OCI-LY1 (cell line): ENCODE measurements around the gene ACTRT2.

Source experiments
- H2AFZ ChIP-seq: fragments of 200-600 bp; sonication (generic), shearing (Covaris generic); 2 replicates; pipeline ENCODE4 v1.6.0; 2014; ENCODE audit warnings: antibody characterized with exemption, mild to moderate bottlenecking, low read length
- H3F3A ChIP-seq: fragments of 200-600 bp; sonication (generic), shearing (Covaris generic); 2 replicates; pipeline ENCODE4 v1.6.0; 2014; ENCODE audit warnings: mild to moderate bottlenecking, antibody characterized with exemption, low read length, moderate library complexity; ENCODE audit not compliant: insufficient read depth
- H3K27ac ChIP-seq: fragments of 200-600 bp; sonication (generic); 2 replicates; pipeline ENCODE4 v1.5.1; 2014; ENCODE audit warnings: low read length, mixed run types, mild to moderate bottlenecking, low read depth; ENCODE audit not compliant: poor library complexity, severe bottlenecking
- H3K27me3 ChIP-seq: fragments of 200-600 bp; sonication (generic); 2 replicates; pipeline ENCODE4 v1.6.0; 2014; ENCODE audit warnings: antibody characterized with exemption, mild to moderate bottlenecking, low read length, moderate library complexity; ENCODE audit not compliant: insufficient read depth
- H3K36me3 ChIP-seq: fragments of 200-600 bp; sonication (generic); 2 replicates; pipeline ENCODE4 v1.6.1; 2014; ENCODE audit warnings: mild to moderate bottlenecking, antibody characterized with exemption, low read length, moderate library complexity, mixed read lengths; ENCODE audit not compliant: insufficient read depth
- H3K4me1 ChIP-seq: fragments of 200-600 bp; sonication (generic); 2 replicates; pipeline ENCODE4 v1.5.1; 2014; ENCODE audit warnings: mild to moderate bottlenecking, low read length, moderate library complexity; ENCODE audit not compliant: insufficient read depth, severe bottlenecking
- H3K4me2 ChIP-seq: fragments of 200-600 bp; sonication (generic), shearing (Covaris generic); 2 replicates; pipeline ENCODE4 v1.6.1; 2014; ENCODE audit warnings: low read length
- H3K4me3 ChIP-seq: fragments of 200-600 bp; sonication (generic); 2 replicates; pipeline ENCODE4 v1.5.1; 2014; ENCODE audit warnings: low read length, low read depth, mild to moderate bottlenecking, mixed read lengths; ENCODE audit not compliant: poor library complexity, severe bottlenecking
- H3K79me2 ChIP-seq: fragments of 200-600 bp; shearing (Covaris generic); 2 replicates; pipeline ENCODE4 v1.6.1; 2016; ENCODE audit warnings: mixed run types, low read length, mixed read lengths; ENCODE audit not compliant: insufficient read depth
- H3K9ac ChIP-seq: fragments of 200-600 bp; sonication (generic), shearing (Covaris generic); 2 replicates; pipeline ENCODE4 v1.6.1; 2014; ENCODE audit warnings: mild to moderate bottlenecking, low read length, mixed read lengths
- H3K9me2 ChIP-seq: fragments of 200-600 bp; sonication (generic), shearing (Covaris generic); 2 replicates; pipeline ENCODE4 v1.6.1; 2014; ENCODE audit warnings: low read depth, mild to moderate bottlenecking, low read length, mixed read lengths
- H3K9me3 ChIP-seq: fragments of 200-600 bp; shearing (Covaris generic); 2 replicates; pipeline ENCODE4 v1.6.1; 2014; ENCODE audit warnings: low read length, mixed read lengths
- H4K20me1 ChIP-seq: fragments of 200-600 bp; sonication (generic), shearing (Covaris generic); 2 replicates; pipeline ENCODE4 v1.6.0; 2016; ENCODE audit warnings: mild to moderate bottlenecking, low read length; ENCODE audit not compliant: insufficient read depth
- CTCF ChIP-seq: fragments of 200-600 bp; sonication (generic), shearing (Covaris generic); IDR thresholded peaks from 2 replicates; pipeline ENCODE4 v1.5.1; 2017; ENCODE audit warnings: mild to moderate bottlenecking, antibody characterized with exemption, low read length, moderate library complexity, mixed read lengths
- EZH2 ChIP-seq: fragments of 200-600 bp; sonication (generic), shearing (Covaris generic); IDR thresholded peaks from 2 replicates; pipeline ENCODE4 v1.8.0; 2017; ENCODE audit warnings: borderline replicate concordance, mixed run types, mild to moderate bottlenecking, antibody characterized with exemption, low read length, moderate library complexity, mixed read lengths

ACTRT2 gene

GRCh38 chr1:3019007-3019515 is 2.2 kb upstream of the ACTRT2 start:
- no peak overlapping the region for H3K4me3 ChIP-seq
- no peaks in the 10 kb centered on the region for H3K36me3 ChIP-seq
- H4K20me1 ChIP-seq, result no peaks in the 10 kb centered on the region
- H3K4me1 ChIP-seq, result no peaks in the 10 kb centered on the region
- TF ChIP-seq CTCF (no peak), EZH2 (no peak)
- H3K9ac ChIP-seq, result no peak overlapping the region
- H3F3A ChIP-seq, result no peaks in the 10 kb centered on the region
- H3K27ac ChIP-seq, result no peak overlapping the region
- H3K79me2 ChIP-seq, result no peaks in the 10 kb centered on the region
- no peaks in the 10 kb centered on the region for H3K9me3 ChIP-seq
- H2AFZ ChIP-seq, result no peak overlapping the region
- no peaks in the 10 kb centered on the region for H3K27me3 ChIP-seq
- no peaks in the 10 kb centered on the region for H3K9me2 ChIP-seq
- H3K4me2 ChIP-seq, result no peak overlapping the region

- Histone ChIP-seq H3K4me2 (no peak overlapping the region), H3K36me3 (no peaks in the 10 kb centered on the region), H3K9me3 (no peaks in the 10 kb centered on the region), H3K4me3 (no peak overlapping the region), H3K9me2 (no peaks in the 10 kb centered on the region), H4K20me1 (no peaks in the 10 kb centered on the region), H3K27ac (no peak overlapping the region), H3K9ac (no peak overlapping the region), H3F3A (no peaks in the 10 kb centered on the region), H2AFZ (no peak overlapping the region), H3K27me3 (no peaks in the 10 kb centered on the region), H3K4me1 (no peaks in the 10 kb centered on the region), H3K79me2 (no peaks in the 10 kb centered on the region)
- TF ChIP-seq CTCF, result no peak
Measured at GRCh38 chr1:3019516-3020051, 1.7 kb upstream of the ACTRT2 start.

- no peaks in the 10 kb centered on the region for H3K36me3 ChIP-seq
- TF ChIP-seq CTCF (no peak), EZH2 (no peak)
- no peaks in the 10 kb centered on the region for H3K27me3 ChIP-seq
Measured at GRCh38 chr1:3020263-3020909, 881 bp upstream of the ACTRT2 start.

More at GRCh38 chr1:3020263-3020909, 881 bp upstream of the ACTRT2 start:
- H3K79me2 ChIP-seq, result no peaks in the 10 kb centered on the region
- H2AFZ ChIP-seq, result no peak overlapping the region
- H3K4me2 ChIP-seq, result no peak overlapping the region
- H4K20me1 ChIP-seq, result no peaks in the 10 kb centered on the region
- no peak overlapping the region for H3K9ac ChIP-seq
- no peaks in the 10 kb centered on the region for H3K4me1 ChIP-seq
- no peaks in the 10 kb centered on the region for H3F3A ChIP-seq
- no peaks in the 10 kb centered on the region for H3K9me2 ChIP-seq
- H3K4me3 ChIP-seq, result no peak overlapping the region
- H3K27ac ChIP-seq, result no peak overlapping the region
- no peaks in the 10 kb centered on the region for H3K9me3 ChIP-seq
